ENCODE results near the gene UNC5A. TPM values are rescaled to one million over a fixed set of nuclear protein-coding genes. Genes with fewer than 3 reads are reported as not detected.

The UNC5A gene
- total RNA-seq, 6 experiments from 2014 or later, result not detected

DNA sequence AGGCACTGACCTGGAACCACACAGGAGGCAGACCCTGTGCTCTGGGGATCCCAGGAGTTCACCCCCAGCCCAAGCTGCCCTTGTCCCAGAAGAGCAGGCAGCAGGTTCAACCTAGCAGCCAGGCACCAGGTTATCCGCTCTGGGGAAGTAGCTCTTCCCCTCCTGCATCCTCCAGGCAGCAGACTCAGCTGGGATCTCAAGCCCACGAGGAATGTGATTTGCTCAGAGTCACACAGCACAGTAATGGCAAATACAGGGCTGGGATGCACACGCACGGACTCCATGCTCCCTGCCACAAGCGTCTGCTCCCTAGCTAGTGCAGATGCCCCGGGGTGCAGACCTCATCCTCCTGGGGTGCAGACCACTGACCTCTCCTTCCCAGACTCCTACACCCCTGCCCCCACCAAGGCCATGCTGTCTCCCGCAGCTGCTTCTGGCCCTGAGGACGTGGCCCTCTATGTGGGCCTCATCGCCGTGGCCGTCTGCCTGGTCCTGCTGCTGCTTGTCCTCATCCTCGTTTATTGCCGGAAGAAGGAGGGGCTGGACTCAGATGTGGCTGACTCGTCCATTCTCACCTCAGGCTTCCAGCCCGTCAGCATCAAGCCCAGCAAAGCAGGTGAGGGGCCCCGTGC lies 63.3 kb downstream of the UNC5A start:
- intact Hi-C loops (cut with DNase I), result no loop called here
- no peaks in the 10 kb centered on the region for H3K4me1 ChIP-seq

DNA sequence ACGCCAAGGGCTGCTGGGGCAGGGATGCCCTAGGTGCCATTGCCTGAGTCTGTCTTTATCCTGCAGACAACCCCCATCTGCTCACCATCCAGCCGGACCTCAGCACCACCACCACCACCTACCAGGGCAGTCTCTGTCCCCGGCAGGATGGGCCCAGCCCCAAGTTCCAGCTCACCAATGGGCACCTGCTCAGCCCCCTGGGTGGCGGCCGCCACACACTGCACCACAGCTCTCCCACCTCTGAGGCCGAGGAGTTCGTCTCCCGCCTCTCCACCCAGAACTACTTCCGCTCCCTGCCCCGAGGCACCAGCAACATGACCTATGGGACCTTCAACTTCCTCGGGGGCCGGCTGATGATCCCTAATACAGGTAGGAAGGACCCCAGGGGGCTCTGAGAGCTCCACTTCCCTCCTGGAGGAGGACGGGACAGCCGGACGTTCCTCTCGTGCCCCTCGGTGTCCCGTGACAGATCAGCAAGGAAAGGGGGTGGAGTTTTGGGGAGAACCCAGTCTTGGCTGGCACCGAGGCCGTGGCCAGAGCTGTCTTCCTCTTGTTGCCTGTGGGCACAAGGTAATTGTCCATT lies 63.9 kb downstream of the UNC5A start:
- no peaks in the 10 kb centered on the region for H3K27me3 ChIP-seq
- intact Hi-C loops (cut with DNase I), result no loop called here
- no peak overlapping the region for H3K4me3 ChIP-seq
- DNase-seq (no peak), ATAC-seq (no peak)
- no peak overlapping the region for H3K27ac ChIP-seq
- WGBS (ENCODE audit: insufficient coverage, low coverage, low lambda C conversion rate, missing lambda C conversion rate), result 49% methylated on average over 4 of the region's 20 CpGs
- H3K36me3 ChIP-seq, result no peaks in the 10 kb centered on the region
- no peaks in the 10 kb centered on the region for H3K9me3 ChIP-seq
- H3K4me1 ChIP-seq, result no peaks in the 10 kb centered on the region
- no peak for TF ChIP-seq POLR2A (IDR thresholded peaks at IDR 0.05)
- TF ChIP-seq, protein P1, sequence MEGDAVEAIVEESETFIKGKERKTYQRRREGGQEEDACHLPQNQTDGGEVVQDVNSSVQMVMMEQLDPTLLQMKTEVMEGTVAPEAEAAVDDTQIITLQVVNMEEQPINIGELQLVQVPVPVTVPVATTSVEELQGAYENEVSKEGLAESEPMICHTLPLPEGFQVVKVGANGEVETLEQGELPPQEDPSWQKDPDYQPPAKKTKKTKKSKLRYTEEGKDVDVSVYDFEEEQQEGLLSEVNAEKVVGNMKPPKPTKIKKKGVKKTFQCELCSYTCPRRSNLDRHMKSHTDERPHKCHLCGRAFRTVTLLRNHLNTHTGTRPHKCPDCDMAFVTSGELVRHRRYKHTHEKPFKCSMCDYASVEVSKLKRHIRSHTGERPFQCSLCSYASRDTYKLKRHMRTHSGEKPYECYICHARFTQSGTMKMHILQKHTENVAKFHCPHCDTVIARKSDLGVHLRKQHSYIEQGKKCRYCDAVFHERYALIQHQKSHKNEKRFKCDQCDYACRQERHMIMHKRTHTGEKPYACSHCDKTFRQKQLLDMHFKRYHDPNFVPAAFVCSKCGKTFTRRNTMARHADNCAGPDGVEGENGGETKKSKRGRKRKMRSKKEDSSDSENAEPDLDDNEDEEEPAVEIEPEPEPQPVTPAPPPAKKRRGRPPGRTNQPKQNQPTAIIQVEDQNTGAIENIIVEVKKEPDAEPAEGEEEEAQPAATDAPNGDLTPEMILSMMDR (IDR thresholded peaks at IDR 0.05), result no peak

More for the DNA sequence above, 63.3 kb downstream of the UNC5A start:
- no peak for TF ChIP-seq POLR2A (IDR thresholded peaks at IDR 0.05)
- TF ChIP-seq, protein P1 (IDR thresholded peaks at IDR 0.05), result no peak
- WGBS (ENCODE audit: insufficient coverage, low coverage, low lambda C conversion rate, missing lambda C conversion rate), result 50% methylated on average over 1 of the region's 16 CpGs
- ATAC-seq (no peak), DNase-seq (no peak)
- Histone ChIP-seq H3K27me3 (no peaks in the 10 kb centered on the region), H3K9me3 (no peaks in the 10 kb centered on the region), H3K4me3 (no peak overlapping the region), H3K27ac (no peak overlapping the region), H3K36me3 (no peaks in the 10 kb centered on the region)

DNA sequence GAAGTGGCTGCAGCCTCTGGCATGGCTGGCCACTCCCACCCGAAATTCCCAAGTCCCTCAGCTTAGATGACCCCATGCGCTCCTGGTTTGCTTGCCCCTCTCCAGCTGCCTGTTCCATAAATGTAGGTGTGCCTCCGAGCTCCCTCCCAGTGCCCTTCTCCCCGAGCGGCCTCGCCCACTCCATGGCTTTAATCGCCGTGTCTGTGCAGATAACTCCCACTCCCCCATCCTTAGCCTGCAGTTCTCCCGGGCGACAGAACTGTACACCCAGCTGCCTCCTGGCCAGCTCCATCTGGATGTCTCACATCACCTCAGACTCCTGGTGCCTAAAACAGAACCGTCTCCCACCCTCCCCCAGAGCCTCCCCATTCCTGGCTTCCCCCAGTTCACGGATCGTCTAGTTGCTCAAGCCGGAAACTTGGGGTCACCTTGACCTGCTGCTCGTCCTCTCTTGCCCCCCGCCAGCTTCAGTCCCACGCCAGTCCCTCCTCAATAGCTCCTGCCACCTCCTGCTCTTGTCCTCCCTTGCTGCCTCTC lies 64.7 kb downstream of the UNC5A start:
- intact Hi-C loops (cut with DNase I), result no loop called here
- H3K27ac ChIP-seq, result no peak overlapping the region
- H3K27me3 ChIP-seq, result no peaks in the 10 kb centered on the region
- WGBS (ENCODE audit: insufficient coverage, low coverage, low lambda C conversion rate, missing lambda C conversion rate), result 46% methylated on average over 6 of the region's 17 CpGs
- no peaks in the 10 kb centered on the region for H3K4me1 ChIP-seq
- H3K4me3 ChIP-seq, result no peak overlapping the region
- TF ChIP-seq, protein P1 (IDR thresholded peaks at IDR 0.05), result no peak
- DNase-seq, result no peak
- no peak for ATAC-seq
- no peaks in the 10 kb centered on the region for H3K9me3 ChIP-seq
- H3K36me3 ChIP-seq, result no peaks in the 10 kb centered on the region

DNA sequence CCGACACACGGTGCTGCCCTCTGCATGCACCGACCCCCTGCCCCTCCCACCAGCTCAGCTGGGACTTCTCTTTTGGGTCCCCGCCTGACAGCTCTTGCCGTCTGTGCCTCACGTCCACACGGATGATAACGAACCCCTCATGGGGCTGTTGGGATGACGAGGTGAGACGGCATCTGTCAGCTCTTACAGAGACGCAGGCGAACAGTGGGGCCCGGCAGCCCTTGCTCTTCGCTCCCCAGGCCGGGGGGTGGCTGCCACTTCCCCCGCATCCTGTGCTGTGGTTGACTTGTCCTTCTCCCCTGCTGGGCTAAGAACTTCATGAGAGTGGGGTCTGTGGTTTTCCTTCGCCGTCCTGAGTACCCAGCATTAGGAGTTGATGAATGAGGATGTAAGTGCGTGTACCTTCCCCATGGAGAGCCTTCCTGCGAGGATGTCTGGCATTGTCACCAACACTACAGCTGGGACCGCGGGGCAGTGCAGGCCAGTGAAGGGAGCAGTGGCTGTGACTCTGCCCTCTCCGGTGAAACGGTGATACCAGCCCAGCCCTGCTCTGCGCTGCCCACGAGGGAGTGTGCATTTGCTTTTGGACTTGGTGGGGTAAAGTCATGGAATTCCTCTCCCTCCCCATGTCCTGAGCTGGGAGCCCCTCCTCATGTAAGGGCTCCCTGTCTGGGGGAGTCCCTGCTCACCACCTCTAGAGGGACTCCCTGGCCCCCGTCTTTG lies 65.6 kb downstream of the UNC5A start:
- Histone ChIP-seq H3K27ac (no peak overlapping the region), H3K36me3 (no peaks in the 10 kb centered on the region), H3K9me3 (no peaks in the 10 kb centered on the region), H3K27me3 (no peaks in the 10 kb centered on the region), H3K4me1 (no peaks in the 10 kb centered on the region), H3K4me3 (no peak overlapping the region)
- WGBS (ENCODE audit: insufficient coverage, low coverage, low lambda C conversion rate, missing lambda C conversion rate), result 25% methylated on average over 12 of the region's 27 CpGs
- intact Hi-C loops (cut with DNase I), result no loop called here
- ATAC-seq (peak in 1 of 4 donors; percentile 4), DNase-seq (no peak)
- TF ChIP-seq, protein P1 (IDR thresholded peaks at IDR 0.05), result no peak
- TF ChIP-seq POLR2A (IDR thresholded peaks at IDR 0.05), result no peak
